Measurements from ENCODE around the gene PTPRU. TPM values are rescaled to one million over a fixed set of nuclear protein-coding genes. Genes with fewer than 3 reads are reported as not detected.

Gene PTPRU
- total RNA-seq, 6 experiments from 2014 or later: 5.6 to 8.1 (median 7.0) TPM

GRCh38 chr1:29222686-29223085 is 13.6 kb upstream of the PTPRU start:
- Mint-ChIP-seq H3K9me3 (no peaks in the 10 kb centered on the region), H3K36me3 (ENCODE audit: low read depth) (peaks cover 5% of the 10 kb centered on the region; the same call in 1 of the 2 replicates), H3K4me1 (ENCODE audit: low read depth) (peaks cover 12% of the 10 kb centered on the region; the same call in 1 of the 2 replicates), H3K27ac (no peak overlapping the region), H3K27me3 (ENCODE audit: insufficient read depth) (no peaks in the 10 kb centered on the region), H3K4me3 (no peak overlapping the region)
- TF ChIP-seq CTCF (IDR thresholded peaks at IDR 0.05): no peak
- no peak for DNase-seq

DNA sequence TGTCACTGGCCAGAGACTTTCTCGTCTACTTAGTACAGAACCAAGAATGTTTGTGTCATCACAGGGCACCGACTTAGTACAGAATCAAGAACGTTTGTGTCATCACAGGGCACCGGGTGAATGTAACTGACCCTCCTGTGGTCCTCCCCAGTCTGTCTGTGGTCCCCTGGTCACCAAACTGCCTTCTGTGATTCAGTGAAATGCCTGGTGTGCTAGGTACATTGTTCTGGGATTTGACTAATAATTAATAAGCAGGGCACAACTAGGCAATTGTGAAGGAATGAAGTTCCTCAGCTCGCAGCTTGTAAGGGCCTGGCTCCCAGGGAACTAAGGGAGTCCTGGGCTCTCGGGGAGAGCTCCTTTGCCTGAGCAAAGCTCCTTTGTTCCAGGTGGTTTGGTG is 12.8 kb upstream of the PTPRU start:
- Mint-ChIP-seq H3K27me3 (ENCODE audit: insufficient read depth) (no peaks in the 10 kb centered on the region), H3K27ac (no peak overlapping the region), H3K4me1 (ENCODE audit: low read depth) (peaks cover 12% of the 10 kb centered on the region; the same call in 1 of the 2 replicates), H3K36me3 (ENCODE audit: low read depth) (peaks cover 5% of the 10 kb centered on the region; the same call in 1 of the 2 replicates), H3K4me3 (no peak overlapping the region), H3K9me3 (no peaks in the 10 kb centered on the region)
- no peak for TF ChIP-seq CTCF (IDR thresholded peaks at IDR 0.05)
- no peak for DNase-seq

- TF ChIP-seq CTCF (IDR thresholded peaks at IDR 0.05): no peak
- Mint-ChIP-seq H3K9me3 (no peaks in the 10 kb centered on the region), H3K27ac (no peak overlapping the region), H3K36me3 (ENCODE audit: low read depth) (peaks cover 5% of the 10 kb centered on the region; the same call in 1 of the 2 replicates), H3K4me1 (ENCODE audit: low read depth) (peaks cover 12% of the 10 kb centered on the region), H3K4me3 (no peak overlapping the region), H3K27me3 (ENCODE audit: insufficient read depth) (no peaks in the 10 kb centered on the region)
- DNase-seq: no peak
Measured at GRCh38 chr1:29224356-29224837, 11.9 kb upstream of the PTPRU start.

DNA sequence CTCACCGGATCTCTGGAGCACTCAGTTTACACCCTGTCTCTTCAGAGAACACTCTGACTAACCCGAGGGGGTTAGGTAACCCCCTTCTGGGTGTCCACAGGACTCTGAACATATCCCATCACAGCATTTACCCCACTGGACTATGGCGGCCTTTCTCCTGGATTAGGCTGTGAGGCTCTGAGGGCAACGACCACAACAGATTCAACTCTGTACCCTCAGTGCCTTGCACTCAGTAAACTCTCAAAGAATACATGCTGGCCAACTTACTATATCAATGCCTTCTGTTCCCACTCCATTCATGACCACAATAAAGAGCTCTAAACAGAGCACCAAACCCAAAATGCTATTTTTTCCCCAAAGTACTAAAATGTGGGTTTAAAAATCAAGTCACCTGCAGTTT is 11.0 kb upstream of the PTPRU start:
- H3K27me3 Mint-ChIP-seq (ENCODE audit: insufficient read depth): no peaks in the 10 kb centered on the region
- peaks cover 22% of the 10 kb centered on the region for H3K4me1 Mint-ChIP-seq (ENCODE audit: low read depth)
- no peak for TF ChIP-seq CTCF (IDR thresholded peaks at IDR 0.05)
- no peak overlapping the region for H3K27ac Mint-ChIP-seq
- no peak for DNase-seq
- H3K36me3 Mint-ChIP-seq (ENCODE audit: low read depth): peaks cover 3% of the 10 kb centered on the region; the same call in 1 of the 2 replicates
- no peaks in the 10 kb centered on the region for H3K9me3 Mint-ChIP-seq
- no peak overlapping the region for H3K4me3 Mint-ChIP-seq

DNA sequence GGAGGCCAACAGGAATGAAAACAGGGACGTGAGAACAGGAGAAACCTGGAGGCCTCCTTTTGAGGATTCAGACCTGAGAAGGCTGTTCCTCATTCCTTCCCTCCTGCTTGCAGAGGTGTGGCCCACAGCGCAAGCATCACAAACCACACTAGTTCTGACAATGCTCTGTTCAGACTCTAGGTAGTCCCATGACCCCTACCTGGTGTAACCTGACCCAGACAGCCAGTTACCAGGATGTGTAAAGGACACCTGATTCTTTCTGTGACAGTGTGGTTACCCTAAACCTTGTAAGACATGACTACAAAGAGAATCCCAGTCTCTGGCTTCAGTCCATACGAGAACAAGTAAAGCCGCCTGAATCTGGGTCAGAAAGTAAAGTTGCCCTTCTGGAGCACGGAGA is 8.8 kb upstream of the PTPRU start:
- DNase-seq: no peak
- no peaks in the 10 kb centered on the region for H3K27me3 Mint-ChIP-seq (ENCODE audit: insufficient read depth)
- H3K36me3 Mint-ChIP-seq (ENCODE audit: low read depth): no peaks in the 10 kb centered on the region
- TF ChIP-seq CTCF (IDR thresholded peaks at IDR 0.05): no peak
- peaks cover 35% of the 10 kb centered on the region for H3K4me1 Mint-ChIP-seq (ENCODE audit: low read depth)
- no peak overlapping the region for H3K27ac Mint-ChIP-seq
- no peak overlapping the region for H3K4me3 Mint-ChIP-seq
- H3K9me3 Mint-ChIP-seq: no peaks in the 10 kb centered on the region

- peaks cover 2% of the 10 kb centered on the region for H3K27me3 Mint-ChIP-seq (ENCODE audit: insufficient read depth)
- DNase-seq: no peak
- peak overlapping the region; percentile 82 for H3K27ac Mint-ChIP-seq
- H3K9me3 Mint-ChIP-seq: no peaks in the 10 kb centered on the region
- TF ChIP-seq CTCF (IDR thresholded peaks at IDR 0.05): no peak
- H3K4me3 Mint-ChIP-seq: peak overlapping the region; percentile 94
- H3K36me3 Mint-ChIP-seq (ENCODE audit: low read depth): no peaks in the 10 kb centered on the region
- H3K4me1 Mint-ChIP-seq (ENCODE audit: low read depth): peaks cover 29% of the 10 kb centered on the region
Measured at GRCh38 chr1:29230204-29230552, 6.1 kb upstream of the PTPRU start.

Data from HFFc6 (cell line).